ENCODE measurements around the gene GPATCH1.
"Not testable (repeated sequence)": the region's sequence is repeated elsewhere in the genome, so short reads cannot be mapped to it uniquely, and the experiment has no call there.

DNA sequence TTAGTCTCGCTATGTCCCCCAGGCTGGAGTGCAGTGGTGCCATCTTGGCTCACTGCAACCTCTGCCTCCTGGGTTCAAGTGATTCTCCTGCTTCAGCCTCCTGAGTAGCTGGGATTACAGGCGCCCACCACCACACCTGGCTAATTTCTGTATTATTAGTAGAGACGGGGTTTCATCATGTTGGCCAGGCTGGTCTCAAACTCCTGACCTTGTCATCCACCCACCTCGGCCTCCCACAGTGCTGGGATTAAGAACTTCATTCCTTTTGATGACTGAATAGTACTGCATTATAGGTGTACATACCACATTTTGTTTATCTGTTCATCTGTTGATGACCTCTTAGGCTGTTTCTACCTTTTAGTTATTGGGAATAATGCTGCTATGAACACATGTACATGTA, 71.6 kb downstream of the GPATCH1 start:
- TF ChIP-seq, protein P1, sequence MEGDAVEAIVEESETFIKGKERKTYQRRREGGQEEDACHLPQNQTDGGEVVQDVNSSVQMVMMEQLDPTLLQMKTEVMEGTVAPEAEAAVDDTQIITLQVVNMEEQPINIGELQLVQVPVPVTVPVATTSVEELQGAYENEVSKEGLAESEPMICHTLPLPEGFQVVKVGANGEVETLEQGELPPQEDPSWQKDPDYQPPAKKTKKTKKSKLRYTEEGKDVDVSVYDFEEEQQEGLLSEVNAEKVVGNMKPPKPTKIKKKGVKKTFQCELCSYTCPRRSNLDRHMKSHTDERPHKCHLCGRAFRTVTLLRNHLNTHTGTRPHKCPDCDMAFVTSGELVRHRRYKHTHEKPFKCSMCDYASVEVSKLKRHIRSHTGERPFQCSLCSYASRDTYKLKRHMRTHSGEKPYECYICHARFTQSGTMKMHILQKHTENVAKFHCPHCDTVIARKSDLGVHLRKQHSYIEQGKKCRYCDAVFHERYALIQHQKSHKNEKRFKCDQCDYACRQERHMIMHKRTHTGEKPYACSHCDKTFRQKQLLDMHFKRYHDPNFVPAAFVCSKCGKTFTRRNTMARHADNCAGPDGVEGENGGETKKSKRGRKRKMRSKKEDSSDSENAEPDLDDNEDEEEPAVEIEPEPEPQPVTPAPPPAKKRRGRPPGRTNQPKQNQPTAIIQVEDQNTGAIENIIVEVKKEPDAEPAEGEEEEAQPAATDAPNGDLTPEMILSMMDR (conservative IDR thresholded peaks at IDR 0.05; ENCODE audit: low read length): not testable (repeated sequence)
- TF ChIP-seq EZH2phosphoT487 (IDR thresholded peaks at IDR 0.05; ENCODE audit: borderline replicate concordance, low read depth, low read length): not testable (repeated sequence)

Data from OCI-LY7 (cell line).